M059J (cell line): Measurements from ENCODE around the gene CEP85. TPM values are rescaled to one million over a fixed set of nuclear protein-coding genes. Genes with fewer than 3 reads are reported as not detected.

ENCODE experiments used
- DNase-seq: peaks from one replicate; pipeline ENCODE4 v3.0.0-alpha.2; 2012; ENCODE audit warnings: low read depth
- total RNA-seq: library from RNA; depleted of rRNA; stranded (reverse); fragments of >200 nt; shearing (Covaris generic); gene quantifications from 2 replicates; pipeline ENCODE4 v1.2.3, GENCODE V29; 2014; rRNA removed

The CEP85 gene
- total RNA-seq = 28.6 and 43.0 TPM in 2 replicates

GRCh38 chr1:26233903-26234643 is at the start of gene CEP85:
Gene CEP85 (plus strand): TSS chr1:26234200. CDS start chr1:26239784, 5,584 bp downstream.
- peak; percentile 94 for DNase-seq

- DNase-seq = no peak
Measured at GRCh38 chr1:26184883-26185282, 49.1 kb upstream of the CEP85 start.

- DNase-seq = no peak
Measured at GRCh38 chr1:26187882-26188281, 46.1 kb upstream of the CEP85 start.

- DNase-seq = no peak
Measured at GRCh38 chr1:26188477-26188876, 45.5 kb upstream of the CEP85 start.

GRCh38 chr1:26189331-26189730 is 44.7 kb upstream of the CEP85 start:
- no peak for DNase-seq

GRCh38 chr1:26189751-26190275 is 44.2 kb upstream of the CEP85 start:
- DNase-seq = no peak

GRCh38 chr1:26190373-26190987 is 43.5 kb upstream of the CEP85 start, which contains the start of gene CATSPER4:
Gene CATSPER4 (plus strand): TSS chr1:26190602. CDS start chr1:26190628, 26 bp downstream.
- peak; percentile 47 for DNase-seq

GRCh38 chr1:26191739-26192138 is 42.3 kb upstream of the CEP85 start:
- DNase-seq = no peak

- DNase-seq = no peak
Measured at GRCh38 chr1:26195805-26196204, 38.2 kb upstream of the CEP85 start.

GRCh38 chr1:26197301-26197700 is 36.7 kb upstream of the CEP85 start:
- DNase-seq = no peak

GRCh38 chr1:26197813-26198212 is 36.2 kb upstream of the CEP85 start:
- DNase-seq = no peak

GRCh38 chr1:26200413-26200812 is 33.6 kb upstream of the CEP85 start:
- no peak for DNase-seq

GRCh38 chr1:26203642-26204318 is 30.2 kb upstream of the CEP85 start:
- no peak for DNase-seq

GRCh38 chr1:26210147-26210870 is 23.7 kb upstream of the CEP85 start:
- DNase-seq = no peak

GRCh38 chr1:26212726-26213125 is 21.3 kb upstream of the CEP85 start:
- DNase-seq = no peak

- DNase-seq = no peak
Measured at GRCh38 chr1:26213335-26213905, 20.6 kb upstream of the CEP85 start.

GRCh38 chr1:26215246-26215645 is 18.8 kb upstream of the CEP85 start:
- DNase-seq = no peak

- peak; percentile 57 for DNase-seq
Measured at GRCh38 chr1:26218906-26219494, 15.0 kb upstream of the CEP85 start.

- DNase-seq = no peak
Measured at GRCh38 chr1:26220199-26220912, 13.6 kb upstream of the CEP85 start.

- DNase-seq = no peak
Measured at GRCh38 chr1:26221094-26221493, 12.9 kb upstream of the CEP85 start.
